Liver (tissue), 9 donors: Measurements from ENCODE around the gene CARD9. TPM values are rescaled to one million over a fixed set of nuclear protein-coding genes. Genes with fewer than 3 reads are reported as not detected.

Experiments used
- DNase-seq: peaks from one replicate; pipeline ENCODE4 v3.0.0-alpha.2; 2017; ENCODE audit warnings: low spot score
- H3K27ac ChIP-seq, 2 donors: one replicate each; pipeline ENCODE4 v1.7.0; 2013; ENCODE audit warnings: inconsistent platforms in 2 of 2, low read length in 2 of 2, control low read depth in 1 of 2, low read depth in 1 of 2, mild to moderate bottlenecking in 1 of 2
- H3K27me3 ChIP-seq, 4 donors: one replicate each; pipeline versions ENCODE4 v1.6.1 to v1.7.0; 2013; ENCODE audit warnings: low read length in 3 of 4, inconsistent platforms in 1 of 4, mild to moderate bottlenecking in 1 of 4, moderate library complexity in 1 of 4; ENCODE audit not compliant: control insufficient read depth in 4 of 4, insufficient read depth in 4 of 4
- H3K36me3 ChIP-seq, 4 donors: one replicate each; pipeline versions ENCODE4 v1.6.1 to v1.7.0; 2013; ENCODE audit warnings: low read length in 3 of 4, mild to moderate bottlenecking in 3 of 4, low read depth in 1 of 4, moderate library complexity in 1 of 4; ENCODE audit not compliant: control insufficient read depth in 4 of 4, insufficient read depth in 3 of 4
- H3K4me1 ChIP-seq, 4 donors: one replicate each; pipeline versions ENCODE4 v1.6.1 to v1.7.0; 2013; ENCODE audit warnings: low read length in 3 of 4, mild to moderate bottlenecking in 3 of 4, moderate library complexity in 1 of 4; ENCODE audit not compliant: control insufficient read depth in 4 of 4, insufficient read depth in 4 of 4
- H3K4me3 ChIP-seq, 3 donors: one replicate each; pipeline versions ENCODE4 v1.6.1 to v1.7.0; 2013; ENCODE audit warnings: low read length in 3 of 3, control low read depth in 1 of 3, low read depth in 1 of 3, mild to moderate bottlenecking in 1 of 3
- H3K9ac ChIP-seq, 2 donors: one replicate each; pipeline ENCODE4 v1.7.0; 2013; ENCODE audit warnings: low read length in 2 of 2, mild to moderate bottlenecking in 2 of 2, moderate library complexity in 2 of 2, control low read depth in 1 of 2, low read depth in 1 of 2
- H3K9me3 ChIP-seq, 4 donors: one replicate each; pipeline versions ENCODE4 v1.6.1 to v1.7.0; 2013; ENCODE audit warnings: low read length in 3 of 4; ENCODE audit not compliant: control insufficient read depth in 4 of 4
- CTCF ChIP-seq: fragments of 150-350 bp; IDR thresholded peaks from 2 replicates; pipeline ENCODE4 v1.5.1; 2017; ENCODE audit warnings: improper control_type of control experiment, low read depth, low read length; ENCODE audit not compliant: missing input control
- EGR1 ChIP-seq, 2 donors: IDR thresholded peaks; 2 replicates each; pipeline ENCODE4 v1.6.1; 2016 to 2018; ENCODE audit warnings: antibody characterized with exemption in 2 of 2, low read depth in 2 of 2
- FOXA2 ChIP-seq: IDR thresholded peaks from 2 replicates; pipeline ENCODE4 v1.6.1; 2016; ENCODE audit warnings: antibody characterized with exemption
- HNF4A ChIP-seq, 2 donors: conservative IDR thresholded peaks; 2 replicates each; pipeline ENCODE4 v1.6.1; 2016; ENCODE audit warnings: antibody characterized with exemption in 2 of 2, mild to moderate bottlenecking in 2 of 2
- HNF4G ChIP-seq: IDR thresholded peaks from 2 replicates; pipeline ENCODE4 v1.6.1; 2016; ENCODE audit warnings: antibody characterized with exemption
- MAX ChIP-seq: IDR thresholded peaks from 2 replicates; pipeline ENCODE4 v1.6.1; 2016; ENCODE audit warnings: antibody characterized with exemption
- RAD21 ChIP-seq, 2 donors: IDR thresholded peaks; 2 replicates each; pipeline ENCODE4 v1.6.1; 2016; ENCODE audit warnings: antibody characterized with exemption in 2 of 2, mild to moderate bottlenecking in 2 of 2
- REST ChIP-seq: IDR thresholded peaks from 2 replicates; pipeline ENCODE4 v1.6.1; 2016; ENCODE audit warnings: antibody characterized with exemption, mild to moderate bottlenecking
- RXRA ChIP-seq, 2 donors: IDR thresholded peaks; 2 replicates each; pipeline ENCODE4 v1.6.1; 2017 to 2018; ENCODE audit warnings: antibody characterized with exemption in 2 of 2, mild to moderate bottlenecking in 1 of 2
- TAF1 ChIP-seq: conservative IDR thresholded peaks from 2 replicates; pipeline ENCODE4 v1.6.1; 2016; ENCODE audit warnings: antibody characterized with exemption, mild to moderate bottlenecking
- YY1 ChIP-seq: IDR thresholded peaks from 2 replicates; pipeline ENCODE4 v1.6.1; 2016; ENCODE audit warnings: antibody characterized with exemption, mild to moderate bottlenecking
- WGBS: extraction: QIAGEN DNeasy Blood & Tissue Kit; methylation state at CpG from one replicate; pipeline ENCODE4 v1.1.7; 2013; 5-methylcytosine and 5-hydroxymethylcytosine counted together
- polyA plus RNA-seq, 2 donors: library from polyadenylated mRNA; stranded (reverse) in 1 of 2; unstranded in 1 of 2; fragments of 200-250 nt in 1 of 2; fragments of >200 nt in 1 of 2; fragmentation: Nextera tagmentation in 1 of 2; extraction: Ambion mirVana in 1 of 2; gene quantifications; one replicate each; pipeline versions ENCODE4 v1.2.1 to v1.2.3, GENCODE V29; 2013 to 2015
- total RNA-seq, 2 donors: library from RNA; depleted of rRNA; stranded (reverse); fragments of >200 nt; gene quantifications; one replicate each; pipeline ENCODE4 v1.2.3, GENCODE V29; 2014
- donor health status: healthy.
- donor health status: healthy.
- donor health status: healthy.
- donor health status: healthy.
- donor health status: healthy.

CARD9 gene
- total and polyA plus RNA-seq, 4 donors, result 0.25 to 5.3 (median 2.2) TPM

GRCh38 chr9:136392538-136393449 is 19.3 kb upstream of the CARD9 start:
- no peak overlapping the region for H3K27ac ChIP-seq
- no peaks in the 10 kb centered on the region for H3K9me3 ChIP-seq
- peaks cover 10 to 28% (median 21%) of the 10 kb centered on the region in 4 donors for H3K4me1 ChIP-seq
- no peaks in the 10 kb centered on the region for H3K27me3 ChIP-seq
- H3K36me3 ChIP-seq, result peaks cover 4 to 56% (median 26%) of the 10 kb centered on the region in 4 donors
- 94% methylated on average over 21 of the region's 21 CpGs for WGBS
- TF ChIP-seq HNF4A (conservative IDR thresholded peaks at IDR 0.05) (no peak), YY1 (no peak), CTCF (no peak), RXRA (IDR thresholded peaks at IDR 0.05) (no peak), EGR1 (IDR thresholded peaks at IDR 0.05; ENCODE audit: low read depth in 2 of 2) (no peak), MAX (no peak), HNF4G (no peak), TAF1 (no peak), RAD21 (IDR thresholded peaks at IDR 0.05) (no peak)
- no peak for DNase-seq
- H3K9ac ChIP-seq, result no peak overlapping the region
- no peak overlapping the region for H3K4me3 ChIP-seq

GRCh38 chr9:136391737-136392537 is 18.5 kb upstream of the CARD9 start:
- Histone ChIP-seq H3K27me3 (no peaks in the 10 kb centered on the region), H3K4me3 (no peak overlapping the region), H3K9ac (no peak overlapping the region), H3K9me3 (no peaks in the 10 kb centered on the region), H3K36me3 (peaks cover 4 to 57% (median 29%) of the 10 kb centered on the region in 4 donors), H3K4me1 (peaks cover 10 to 27% (median 18%) of the 10 kb centered on the region in 4 donors), H3K27ac (no peak overlapping the region)
- DNase-seq, result no peak
- 94% methylated on average over 28 of the region's 28 CpGs for WGBS
- TF ChIP-seq RXRA (IDR thresholded peaks at IDR 0.05), result peak; percentile 51 to 61
- no peak for TF ChIP-seq REST
- no peak for TF ChIP-seq FOXA2
- no peak for TF ChIP-seq TAF1
- no peak for TF ChIP-seq EGR1 (IDR thresholded peaks at IDR 0.05; ENCODE audit: low read depth in 2 of 2)
